Epithelial cell of proximal tubule (primary cell): Measurements from ENCODE around the gene FHIT. TPM values are rescaled to one million over a fixed set of nuclear protein-coding genes. Genes with fewer than 3 reads are reported as not detected.
"Not testable (repeated sequence)": the region's sequence is repeated elsewhere in the genome, so short reads cannot be mapped to it uniquely, and the experiment has no call there.

Experiments used
- DNase-seq: peaks from one replicate; pipeline ENCODE4 v3.0.0-alpha.2; 2011; ENCODE audit warnings: low read depth
- H3K4me3 ChIP-seq: 2 replicates; pipeline ENCODE4 v1.5.1; 2011; ENCODE audit warnings: low read depth, mild to moderate bottlenecking, low read length
- total RNA-seq: library from RNA; depleted of rRNA; stranded (reverse); fragments of >200 nt; gene quantifications from 2 replicates; pipeline ENCODE4 v1.2.3, GENCODE V29; 2015
- TF ChIP-seq, protein P1 (sequence below): conservative IDR thresholded peaks from 2 replicates; pipeline ENCODE4 v1.5.1; 2012; ENCODE audit warnings: low read depth, mild to moderate bottlenecking, low read length

The FHIT gene
- total RNA-seq, 1 donor from 2014 or later: 3.7 TPM

DNA sequence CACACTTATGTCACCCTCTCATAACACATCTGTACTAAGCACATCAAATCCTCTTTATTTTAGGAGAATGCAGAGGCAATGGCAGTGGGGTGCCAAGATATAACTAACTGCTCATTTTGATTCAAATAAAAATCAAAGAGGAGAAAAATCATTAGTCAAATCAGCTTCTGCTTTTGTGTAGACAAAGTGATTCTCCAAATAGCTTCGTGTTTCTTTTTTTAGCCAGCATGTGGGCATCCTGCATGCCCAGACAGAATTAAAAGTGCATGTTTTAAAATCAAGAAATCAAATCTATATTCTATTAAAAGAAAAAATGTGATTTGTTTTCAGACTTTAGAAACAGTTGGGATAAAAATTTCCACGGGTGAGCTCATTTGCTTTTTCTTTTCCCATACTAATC lies 1440.1 kb downstream of the FHIT start:
- TF ChIP-seq, protein P1, sequence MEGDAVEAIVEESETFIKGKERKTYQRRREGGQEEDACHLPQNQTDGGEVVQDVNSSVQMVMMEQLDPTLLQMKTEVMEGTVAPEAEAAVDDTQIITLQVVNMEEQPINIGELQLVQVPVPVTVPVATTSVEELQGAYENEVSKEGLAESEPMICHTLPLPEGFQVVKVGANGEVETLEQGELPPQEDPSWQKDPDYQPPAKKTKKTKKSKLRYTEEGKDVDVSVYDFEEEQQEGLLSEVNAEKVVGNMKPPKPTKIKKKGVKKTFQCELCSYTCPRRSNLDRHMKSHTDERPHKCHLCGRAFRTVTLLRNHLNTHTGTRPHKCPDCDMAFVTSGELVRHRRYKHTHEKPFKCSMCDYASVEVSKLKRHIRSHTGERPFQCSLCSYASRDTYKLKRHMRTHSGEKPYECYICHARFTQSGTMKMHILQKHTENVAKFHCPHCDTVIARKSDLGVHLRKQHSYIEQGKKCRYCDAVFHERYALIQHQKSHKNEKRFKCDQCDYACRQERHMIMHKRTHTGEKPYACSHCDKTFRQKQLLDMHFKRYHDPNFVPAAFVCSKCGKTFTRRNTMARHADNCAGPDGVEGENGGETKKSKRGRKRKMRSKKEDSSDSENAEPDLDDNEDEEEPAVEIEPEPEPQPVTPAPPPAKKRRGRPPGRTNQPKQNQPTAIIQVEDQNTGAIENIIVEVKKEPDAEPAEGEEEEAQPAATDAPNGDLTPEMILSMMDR: no peak
- no peak overlapping the region for H3K4me3 ChIP-seq
- DNase-seq: no peak

DNA sequence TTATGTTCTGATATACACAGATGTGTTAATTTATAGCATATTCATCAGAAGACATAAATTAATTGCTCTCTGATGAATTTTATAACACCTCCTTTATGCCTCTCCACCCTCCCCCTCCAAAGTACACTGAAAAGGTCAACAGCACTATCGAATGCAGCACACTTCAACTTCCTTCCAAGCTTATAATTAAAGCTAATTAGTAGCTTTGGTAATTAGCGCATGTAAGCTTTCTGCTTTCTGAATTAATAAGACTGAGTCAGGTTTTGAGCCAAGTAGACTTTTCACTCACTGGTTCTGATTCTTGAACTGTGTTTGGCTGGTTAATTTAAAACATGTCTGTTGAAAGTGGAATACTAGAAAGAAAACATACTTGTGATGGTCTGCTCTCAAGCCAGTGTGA lies 1440.6 kb downstream of the FHIT start:
- no peak overlapping the region for H3K4me3 ChIP-seq
- TF ChIP-seq, protein P1: no peak
- DNase-seq: no peak

DNA sequence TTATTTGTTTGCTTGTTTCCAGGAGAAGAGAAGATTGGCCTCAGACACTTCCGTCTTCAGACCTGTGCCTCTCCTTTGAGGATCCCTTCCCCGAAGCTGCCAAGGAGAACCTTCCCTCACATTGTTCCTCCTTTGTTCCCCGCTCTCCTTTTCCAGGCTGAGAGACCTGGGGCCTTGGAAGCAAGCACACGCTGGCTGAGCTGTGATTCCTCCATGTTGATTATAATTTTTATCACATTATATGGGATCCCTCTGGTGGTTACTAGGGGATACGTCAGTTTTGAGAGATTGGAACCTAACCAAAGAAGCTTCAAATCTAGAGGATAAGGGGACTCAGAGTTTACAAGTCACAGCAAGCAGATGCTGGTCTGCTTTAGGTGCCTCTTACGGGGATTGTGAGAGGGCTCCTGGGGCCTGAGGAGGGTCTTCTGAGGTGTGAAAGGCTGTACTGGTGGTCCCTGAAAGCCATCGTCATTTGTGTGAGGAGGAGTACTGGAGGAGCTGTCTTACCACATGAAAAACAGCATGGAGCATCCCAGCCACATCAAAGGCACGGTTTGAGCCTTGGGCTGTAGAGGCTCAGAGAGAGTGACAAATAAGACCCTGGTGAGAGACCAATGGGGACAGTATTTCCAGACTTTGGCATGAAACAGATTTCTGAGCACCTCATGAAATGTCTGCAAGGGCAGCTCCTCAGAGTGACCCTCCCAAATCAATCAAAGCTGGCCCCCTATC lies 1441.4 kb downstream of the FHIT start:
- TF ChIP-seq, protein P1: peak; percentile 35
- no peak overlapping the region for H3K4me3 ChIP-seq
- no peak for DNase-seq

DNA sequence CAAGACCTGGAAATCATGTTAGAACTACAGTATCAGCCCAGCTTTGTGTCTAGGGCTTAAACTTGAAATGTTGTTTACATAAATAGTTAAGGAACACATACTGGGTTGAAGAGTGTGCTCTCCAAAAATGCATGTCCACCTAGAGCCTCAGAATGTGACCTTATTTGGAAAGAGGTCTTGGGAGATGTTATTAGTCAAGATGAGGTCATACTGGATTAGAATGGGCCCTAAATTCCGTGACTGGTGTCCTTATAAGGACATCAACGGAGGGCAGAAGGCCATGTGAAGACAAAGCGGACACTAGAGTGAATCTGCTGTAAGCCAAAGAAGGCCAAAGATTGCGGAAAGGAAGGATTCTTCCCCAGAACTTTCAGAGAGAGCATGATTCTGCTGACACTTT lies 1442.2 kb downstream of the FHIT start:
- DNase-seq: no peak
- TF ChIP-seq, protein P1: no peak
- H3K4me3 ChIP-seq: no peak overlapping the region

DNA sequence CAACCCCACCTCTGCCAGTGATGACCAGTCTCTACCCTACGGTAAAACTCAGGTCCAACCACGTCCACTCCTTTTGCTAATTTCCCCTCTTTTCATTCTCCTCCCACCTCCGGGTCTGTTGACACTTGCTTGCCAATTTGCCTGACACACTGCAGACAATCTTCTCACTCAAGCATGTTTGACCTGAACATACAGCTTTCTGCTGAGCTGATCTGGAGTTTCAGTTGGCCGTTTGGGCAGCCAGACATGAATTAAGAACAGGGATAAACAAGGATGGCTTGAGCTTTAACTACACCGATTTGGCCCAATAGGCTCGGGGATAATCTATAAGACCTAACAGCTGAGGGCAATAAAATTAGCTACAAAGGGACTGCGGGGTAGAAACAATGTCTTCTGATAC lies 1442.8 kb downstream of the FHIT start:
- no peak for DNase-seq
- TF ChIP-seq, protein P1: no peak
- H3K4me3 ChIP-seq: no peak overlapping the region

DNA sequence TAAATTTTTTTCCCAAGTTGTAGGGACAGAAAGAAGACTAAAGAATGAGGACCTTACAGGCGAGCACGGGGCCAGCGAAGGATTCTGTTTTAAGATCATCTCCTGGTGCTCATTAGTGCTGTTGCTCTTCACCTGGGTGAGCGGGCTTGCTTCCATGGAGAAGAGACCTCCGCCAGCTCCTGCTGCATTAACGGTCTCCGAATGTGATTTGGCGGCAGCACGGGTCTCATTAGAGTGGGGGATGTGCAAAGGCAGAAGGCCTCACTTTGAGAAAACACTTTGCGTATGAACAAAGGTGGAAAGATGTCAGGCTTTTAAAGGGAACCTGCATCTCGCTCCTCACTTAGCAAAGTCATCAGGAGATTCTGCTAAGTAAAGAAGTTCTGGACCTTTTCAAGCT lies 1448.0 kb downstream of the FHIT start:
- no peak overlapping the region for H3K4me3 ChIP-seq
- no peak for DNase-seq
- TF ChIP-seq, protein P1: no peak

DNA sequence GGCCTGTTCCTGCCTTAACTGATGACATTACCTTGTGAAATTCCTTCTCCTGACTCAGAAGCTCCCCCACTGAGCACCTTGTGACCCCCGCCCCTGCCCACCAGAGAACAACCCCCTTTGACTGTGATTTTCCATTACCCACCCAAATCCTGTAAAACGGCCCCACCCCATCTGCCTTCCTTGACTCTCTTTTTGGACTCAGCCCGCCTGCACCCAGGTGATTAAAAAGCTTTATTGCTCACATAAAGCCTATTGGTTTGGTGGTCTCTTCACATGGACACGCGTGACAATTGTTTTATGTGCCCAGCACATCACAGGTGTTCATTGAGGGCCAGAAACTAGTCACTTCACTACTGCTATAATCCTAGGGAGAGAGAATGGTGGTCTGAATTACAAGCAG lies 1448.8 kb downstream of the FHIT start:
- H3K4me3 ChIP-seq, DNase-seq: not testable (repeated sequence)

DNA sequence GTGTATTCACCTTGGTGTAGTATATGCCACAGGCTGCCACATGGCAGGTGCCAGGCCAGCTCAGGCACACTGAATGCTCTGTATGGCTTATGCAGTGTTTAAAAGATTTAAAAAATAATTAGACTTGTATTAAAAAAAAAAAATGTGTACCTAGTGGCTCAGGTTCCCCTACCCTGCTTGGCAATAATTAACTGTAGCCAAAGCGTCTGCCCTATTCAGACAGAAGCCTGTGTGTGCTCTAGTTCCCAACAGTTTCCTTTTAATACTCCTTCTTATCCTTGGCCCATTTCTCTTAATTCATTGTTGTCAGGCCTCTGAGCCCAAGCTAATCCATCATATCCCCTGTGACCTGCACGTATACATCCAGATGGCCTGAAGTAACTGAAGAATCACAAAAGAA lies 1449.2 kb downstream of the FHIT start:
- no peak overlapping the region for H3K4me3 ChIP-seq
- TF ChIP-seq, protein P1: no peak
- no peak for DNase-seq
